Activated T-helper 1 cell treated with anti-CD3 and anti-CD28 coated beads, Interleukin-2, amount 50 U/mL, for 16 hours (primary cell): ENCODE results near the gene KRCC1.
"Not testable (repeated sequence)": the region's sequence is repeated elsewhere in the genome, so short reads cannot be mapped to it uniquely, and the experiment has no call there.

Experiments
- DNase-seq, 2 donors: peaks; one replicate each; pipeline ENCODE4 v3.0.0-alpha.2; 2020; ENCODE audit warnings: low read depth in 1 of 2, low spot score in 1 of 2

The KRCC1 gene

GRCh38 chr2:88042476-88042875, 13.1 kb downstream of the KRCC1 start:
- no peak for DNase-seq

- DNase-seq, result no peak
Measured at GRCh38 chr2:88038263-88039105, 17.1 kb downstream of the KRCC1 start.

- DNase-seq, result no peak
Measured at GRCh38 chr2:88036606-88037005, 19.0 kb downstream of the KRCC1 start.

GRCh38 chr2:88036182-88036581, 19.4 kb downstream of the KRCC1 start:
- DNase-seq, result no peak

- no peak for DNase-seq
Measured at GRCh38 chr2:88032070-88032702, 23.4 kb downstream of the KRCC1 start.

- no peak for DNase-seq
Measured at GRCh38 chr2:88028931-88029330, 26.7 kb downstream of the KRCC1 start.

GRCh38 chr2:88027697-88028389, 27.7 kb downstream of the KRCC1 start:
- DNase-seq, result no peak

- no peak for DNase-seq
Measured at GRCh38 chr2:88024509-88024908, 31.1 kb downstream of the KRCC1 start.

- no peak for DNase-seq
Measured at GRCh38 chr2:88022669-88022921, 33.0 kb downstream of the KRCC1 start.

- DNase-seq, result no peak
Measured at GRCh38 chr2:88019985-88020384, 35.6 kb downstream of the KRCC1 start.

- DNase-seq, result no peak
Measured at GRCh38 chr2:88018909-88019308, 36.7 kb downstream of the KRCC1 start.

- not testable (repeated sequence) for DNase-seq
Measured at GRCh38 chr2:88018077-88018805, 37.3 kb downstream of the KRCC1 start.

- not testable (repeated sequence) for DNase-seq
Measured at GRCh38 chr2:88017780-88018038, 37.9 kb downstream of the KRCC1 start.

- peak; percentile 14 to 32 for DNase-seq
Measured at GRCh38 chr2:88016960-88017779, 38.4 kb downstream of the KRCC1 start.

- DNase-seq, result peak; percentile 58
Measured at GRCh38 chr2:88016086-88016959, 39.3 kb downstream of the KRCC1 start, which contains the start of gene RNU2-63P. RNU2-63P (minus strand) TSS chr2:88016547.

GRCh38 chr2:88011011-88011410, 44.6 kb downstream of the KRCC1 start:
- DNase-seq, result no peak

- DNase-seq, result no peak
Measured at GRCh38 chr2:88010136-88010535, 45.4 kb downstream of the KRCC1 start.

GRCh38 chr2:88006912-88007439, 48.6 kb downstream of the KRCC1 start:
- DNase-seq, result no peak

GRCh38 chr2:88005776-88006175, 49.8 kb downstream of the KRCC1 start:
- no peak for DNase-seq
